HG03066 (cell line): ENCODE data around the gene SFTPA1.
"Not testable (repeated sequence)": the region's sequence is repeated elsewhere in the genome, so short reads cannot be mapped to it uniquely, and the experiment has no call there.

ENCODE experiments used
- ATAC-seq: cut with Tn5 transposase; IDR thresholded peaks from one replicate; pipeline ENCODE4 v1.9.1; 2021; ENCODE audit warnings: low read depth; ENCODE audit not compliant: unreplicated experiment

SFTPA1 gene

DNA sequence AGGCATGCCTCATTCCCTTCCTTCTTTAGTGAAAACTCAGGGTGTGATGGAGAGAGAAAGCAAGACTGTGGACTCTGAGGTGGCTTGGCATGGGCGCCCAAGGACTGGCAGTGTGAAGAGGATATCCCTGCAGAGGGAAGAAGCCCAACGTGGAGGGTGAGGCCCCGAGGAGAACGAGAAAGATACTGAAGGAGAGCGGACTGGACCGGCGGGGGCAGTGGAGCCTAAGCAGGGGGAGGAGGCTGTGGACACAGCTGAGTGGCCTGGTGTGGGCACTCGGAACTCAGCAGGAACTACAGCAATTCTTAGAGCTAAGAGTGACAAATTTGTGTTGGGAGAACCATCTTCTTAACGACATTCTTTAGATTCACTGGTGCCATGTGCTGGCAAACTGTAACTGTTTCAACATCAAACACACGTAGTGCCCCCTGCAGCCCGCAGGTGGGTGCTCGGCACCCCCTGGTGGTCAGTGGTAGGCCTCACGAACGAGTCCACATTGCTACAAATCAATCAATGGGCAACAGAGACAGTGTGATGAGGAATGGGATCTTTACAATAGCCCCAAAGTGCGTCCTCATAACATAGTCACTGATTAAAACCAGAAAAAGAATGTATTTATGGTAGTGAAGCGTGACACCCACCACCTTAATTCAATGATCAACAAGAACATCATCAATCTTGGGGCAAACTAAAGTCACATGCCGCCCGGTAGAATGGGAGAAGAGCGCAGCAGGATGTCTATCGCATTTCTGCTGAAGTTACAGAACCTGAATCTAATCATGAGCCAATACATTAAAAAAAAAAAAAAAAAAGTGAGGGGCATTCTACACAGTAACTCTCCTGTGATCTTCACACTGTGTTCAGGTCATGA lies 2.0 kb upstream of the SFTPA1 start:
- ATAC-seq = no peak

DNA sequence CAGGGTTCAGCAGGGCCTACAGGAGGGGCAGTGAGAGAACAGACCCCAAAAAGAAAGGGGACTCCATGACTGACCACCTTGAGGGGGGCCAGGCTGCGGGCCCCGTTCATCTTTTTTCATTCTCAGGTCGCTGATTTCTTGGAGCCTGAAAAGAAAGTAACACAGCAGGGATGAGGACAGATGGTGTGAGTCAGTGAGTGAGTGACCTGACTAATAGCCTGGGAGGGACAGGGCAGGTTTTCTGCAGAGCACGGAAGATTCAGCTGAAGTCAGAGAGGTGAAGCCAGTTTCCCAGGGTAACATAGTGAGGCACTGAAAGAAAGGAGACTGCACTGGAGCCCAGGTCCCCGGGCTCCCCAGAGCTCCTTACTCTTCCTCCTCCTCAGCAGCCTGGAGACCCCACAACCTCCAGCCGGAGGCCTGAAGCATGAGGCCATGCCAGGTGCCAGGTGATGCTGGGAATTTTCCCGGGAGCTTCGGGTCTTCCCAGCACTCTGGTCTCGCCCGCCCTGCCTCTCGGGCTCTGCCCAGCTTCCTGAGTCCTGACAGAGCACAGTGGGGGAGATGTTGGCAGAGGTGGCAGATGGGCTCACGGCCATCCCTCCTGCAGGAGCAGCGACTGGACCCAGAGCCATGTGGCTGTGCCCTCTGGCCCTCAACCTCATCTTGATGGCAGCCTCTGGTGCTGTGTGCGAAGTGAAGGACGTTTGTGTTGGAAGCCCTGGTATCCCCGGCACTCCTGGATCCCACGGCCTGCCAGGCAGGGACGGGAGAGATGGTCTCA lies 646 bp downstream of the SFTPA1 start:
- ATAC-seq = not testable (repeated sequence)

- no peak for ATAC-seq
Measured at GRCh38 chr10:79615577-79615976, 4.8 kb downstream of the SFTPA1 start.

GRCh38 chr10:79616164-79616563 lies 5.4 kb downstream of the SFTPA1 start:
- ATAC-seq = no peak

DNA sequence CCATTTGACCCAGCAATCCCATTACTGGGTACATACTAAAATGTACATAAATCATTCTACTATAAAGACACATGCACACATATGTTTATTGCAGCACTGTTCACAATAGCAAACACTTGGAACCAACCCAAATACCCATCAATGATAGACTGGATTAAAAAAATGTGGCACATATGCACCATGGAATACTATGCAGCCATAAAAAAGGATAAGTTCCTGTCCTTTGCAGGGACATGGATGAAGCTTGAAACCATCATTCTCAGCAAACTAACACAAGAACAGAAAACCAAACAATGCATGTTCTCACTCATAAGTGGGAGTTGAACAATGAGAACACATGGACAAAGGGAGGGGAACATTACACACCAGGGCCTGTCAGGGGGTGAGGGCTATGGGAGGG lies 12.9 kb downstream of the SFTPA1 start:
- ATAC-seq = not testable (repeated sequence)

DNA sequence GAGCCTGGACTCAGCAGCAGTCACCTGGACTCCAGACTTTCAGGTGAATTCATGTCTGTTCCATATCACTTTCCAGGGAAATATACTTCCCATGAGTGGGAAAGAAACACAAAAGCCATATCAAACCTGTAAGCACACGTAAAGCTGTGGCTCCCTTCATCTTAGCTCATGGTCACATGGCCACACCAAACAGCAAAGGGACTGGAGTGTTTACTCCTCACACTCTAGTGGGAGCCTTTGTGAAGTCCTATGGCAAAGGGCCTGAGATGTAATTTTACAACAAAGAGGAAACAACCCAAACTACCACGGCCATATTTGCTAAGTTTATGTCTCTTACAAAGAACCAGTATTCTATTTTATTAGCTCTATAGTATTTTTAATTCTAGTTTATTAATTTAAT lies 16.3 kb downstream of the SFTPA1 start:
- ATAC-seq = no peak

DNA sequence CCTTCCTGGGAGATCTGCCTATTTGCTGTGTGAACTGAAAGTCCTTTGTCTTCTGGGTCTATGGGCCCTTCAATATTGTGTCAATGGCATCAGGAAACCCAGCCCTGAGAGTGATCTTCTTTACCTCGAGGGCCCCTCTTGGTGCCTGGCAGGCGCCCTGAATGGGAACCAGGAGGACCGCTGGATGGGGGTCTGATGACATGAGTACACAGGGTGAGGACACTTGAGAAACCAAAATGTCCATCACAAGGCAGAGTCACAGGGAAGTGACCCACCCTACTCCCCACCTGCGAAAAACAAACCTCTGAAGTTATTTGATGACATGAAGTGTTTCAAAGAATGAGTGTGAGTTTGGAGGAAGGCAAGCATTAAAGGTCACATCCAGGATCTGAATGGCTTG lies 17.3 kb downstream of the SFTPA1 start:
- no peak for ATAC-seq

DNA sequence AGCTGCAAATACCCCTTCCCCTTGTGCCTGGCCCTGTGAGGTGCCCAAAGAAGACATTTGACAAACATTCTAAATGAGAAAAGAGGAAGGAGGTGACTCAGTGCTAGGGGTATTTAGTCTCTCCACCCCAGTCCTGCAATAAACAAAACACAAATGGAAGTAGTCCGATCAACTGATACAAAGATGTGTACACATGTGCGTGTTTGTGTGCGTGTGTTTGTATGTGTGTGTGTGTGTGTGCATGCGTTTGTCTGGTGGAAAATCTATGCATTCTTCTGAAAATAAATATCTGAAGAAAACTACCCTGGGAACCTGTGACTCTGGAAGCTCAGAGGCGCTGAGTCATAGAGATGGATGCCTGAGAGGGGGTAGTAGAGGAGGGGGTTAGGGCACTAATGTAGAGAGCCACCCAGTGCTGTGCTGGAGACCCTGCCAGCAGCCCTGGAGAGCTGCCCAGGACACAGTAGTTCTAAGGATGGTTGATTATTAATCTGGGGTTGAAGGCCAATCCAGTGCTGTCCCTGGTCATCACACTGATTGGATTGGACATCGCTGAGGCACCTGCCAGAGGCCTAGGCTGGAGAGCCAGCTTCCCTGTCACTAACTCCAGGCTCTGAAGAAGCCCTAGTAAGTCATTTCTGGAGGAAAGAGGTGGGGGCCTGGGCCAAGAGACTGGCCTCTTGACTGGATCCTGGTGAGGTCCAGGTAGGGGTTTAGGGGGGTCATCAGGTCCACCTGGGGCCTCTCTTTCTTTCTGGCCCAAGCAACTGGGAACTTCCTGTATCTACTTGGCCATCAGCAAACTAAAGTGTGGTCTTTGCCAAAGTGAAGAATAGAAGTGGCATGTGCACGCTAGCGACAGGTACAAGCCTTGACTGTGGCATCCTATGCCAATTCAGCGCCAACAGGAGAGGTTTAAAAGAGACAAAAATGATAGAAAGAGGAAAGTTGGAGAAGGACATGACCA lies 18.5 kb downstream of the SFTPA1 start:
- no peak for ATAC-seq

DNA sequence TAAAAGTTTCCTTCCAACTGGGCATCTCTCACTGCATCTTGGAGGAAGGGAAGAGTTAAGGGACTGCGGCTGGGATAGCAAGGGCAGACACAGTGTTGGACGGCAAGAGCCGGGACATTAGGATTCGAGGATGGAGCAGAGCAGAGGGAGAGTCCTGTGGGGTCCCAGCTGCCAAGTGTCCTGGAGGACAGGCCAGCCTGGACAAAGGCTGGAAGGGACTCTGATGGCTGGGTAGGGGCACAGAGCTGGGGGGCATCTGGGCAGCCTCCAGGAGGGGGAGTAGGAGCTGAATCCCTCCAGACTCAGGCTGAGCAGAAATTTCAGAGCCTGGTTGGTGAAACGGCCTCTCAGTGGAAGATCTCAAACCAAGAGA lies 19.2 kb downstream of the SFTPA1 start:
- no peak for ATAC-seq

DNA sequence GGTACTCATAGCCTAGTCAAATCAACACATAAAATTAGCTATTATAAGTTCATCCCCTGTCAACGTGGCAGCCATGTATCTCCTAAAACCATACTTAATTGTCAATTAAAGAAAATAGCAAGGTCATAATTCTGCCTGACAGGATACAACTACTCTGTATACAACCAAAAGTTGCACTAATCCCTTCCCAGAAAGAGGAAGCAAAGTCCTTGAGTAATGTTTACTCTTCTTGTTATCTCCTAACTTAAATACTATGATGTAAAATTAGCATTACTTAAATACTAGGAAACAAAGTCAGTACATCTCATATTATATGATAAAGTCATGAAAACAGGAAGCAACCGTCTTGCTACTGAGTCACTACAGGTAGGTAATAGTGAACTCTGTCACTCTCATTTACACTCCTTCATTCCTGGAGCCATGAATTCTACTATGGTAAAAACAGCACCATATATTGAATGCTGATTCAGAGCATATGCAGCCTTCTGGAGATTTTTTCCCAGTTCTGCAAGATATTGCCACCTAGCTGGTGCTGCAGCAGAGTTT lies 26.0 kb downstream of the SFTPA1 start:
- ATAC-seq = not testable (repeated sequence)

GRCh38 chr10:79638318-79638717 lies 27.6 kb downstream of the SFTPA1 start:
- no peak for ATAC-seq

GRCh38 chr10:79652695-79653094 lies 42.0 kb downstream of the SFTPA1 start:
- ATAC-seq = not testable (repeated sequence)

GRCh38 chr10:79663287-79663686 lies 52.5 kb downstream of the SFTPA1 start:
- not testable (repeated sequence) for ATAC-seq

- ATAC-seq = not testable (repeated sequence)
Measured at GRCh38 chr10:79664686-79665085, 53.9 kb downstream of the SFTPA1 start.
